Large intestine (tissue), 3 donors: Measurements from ENCODE around the gene UBALD1. TPM values are rescaled to one million over a fixed set of nuclear protein-coding genes. Genes with fewer than 3 reads are reported as not detected.
A peak's percentile ranks its signal among the peaks of the same experiment; 100 is the strongest.

Source experiments
- DNase-seq, 2 donors: peaks; one replicate each; pipeline versions ENCODE4 v3.0.0 to v3.0.0-alpha.2; 2013
- H3K27ac ChIP-seq: one replicate; pipeline ENCODE4 v1.5.1; 2013; ENCODE audit warnings: low read length
- H3K27me3 ChIP-seq: 2 replicates; pipeline ENCODE4 v1.6.1; 2013; ENCODE audit warnings: low read length; ENCODE audit not compliant: control insufficient read depth, insufficient read depth
- H3K36me3 ChIP-seq: 2 replicates; pipeline ENCODE4 v1.6.1; 2013; ENCODE audit warnings: low read length; ENCODE audit not compliant: control insufficient read depth, insufficient read depth
- H3K4me1 ChIP-seq: one replicate; pipeline ENCODE4 v1.6.1; 2013; ENCODE audit warnings: low read length; ENCODE audit not compliant: control insufficient read depth, insufficient read depth
- H3K4me3 ChIP-seq: one replicate; pipeline ENCODE4 v1.5.1; 2013; ENCODE audit warnings: low read length
- H3K9me3 ChIP-seq: one replicate; pipeline ENCODE4 v1.6.1; 2013; ENCODE audit warnings: mild to moderate bottlenecking, low read depth, low read length, moderate library complexity; ENCODE audit not compliant: control insufficient read depth
- WGBS: methylation state at CpG from one replicate; pipeline ENCODE4 v1.1.5; 2013; ENCODE audit warnings: low lambda C conversion rate; ENCODE audit not compliant: insufficient coverage; 5-methylcytosine and 5-hydroxymethylcytosine counted together
- polyA plus RNA-seq: library from polyadenylated mRNA; unstranded; fragments of 120-200 nt; gene quantifications from one replicate; pipeline ENCODE4 v1.2.1, GENCODE V29; 2013

The UBALD1 gene
- polyA plus RNA-seq, 1 donor = 28.4 TPM

DNA sequence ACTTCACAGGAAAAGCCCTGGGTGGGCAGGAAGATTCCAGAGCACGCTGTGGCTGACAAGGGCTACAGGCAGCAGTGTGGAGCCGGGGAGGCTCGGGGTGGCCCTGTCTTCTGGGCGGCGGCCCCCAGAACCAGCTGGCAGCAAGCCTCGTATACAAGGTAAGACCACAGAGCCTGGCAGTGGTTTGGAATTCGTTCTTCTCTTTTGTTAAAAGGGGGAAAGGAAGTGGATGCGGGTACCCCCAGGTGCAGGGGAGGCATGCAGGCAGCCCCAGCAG lies 6.0 kb downstream of the UBALD1 start:
- Histone ChIP-seq H3K27me3 (no peaks in the 10 kb centered on the region), H3K27ac (no peak overlapping the region), H3K4me1 (peaks cover 25% of the 10 kb centered on the region), H3K36me3 (peaks cover 27% of the 10 kb centered on the region), H3K9me3 (peaks cover 3% of the 10 kb centered on the region), H3K4me3 (no peak overlapping the region)
- no peak for DNase-seq
- no CpG with 5 or more reads among the region's 8 CpGs for WGBS

- no CpG with 5 or more reads among the region's 22 CpGs for WGBS
- peaks cover 24% of the 10 kb centered on the region for H3K4me1 ChIP-seq
Measured at GRCh38 chr16:4607841-4608703, 6.6 kb downstream of the UBALD1 start.

DNA sequence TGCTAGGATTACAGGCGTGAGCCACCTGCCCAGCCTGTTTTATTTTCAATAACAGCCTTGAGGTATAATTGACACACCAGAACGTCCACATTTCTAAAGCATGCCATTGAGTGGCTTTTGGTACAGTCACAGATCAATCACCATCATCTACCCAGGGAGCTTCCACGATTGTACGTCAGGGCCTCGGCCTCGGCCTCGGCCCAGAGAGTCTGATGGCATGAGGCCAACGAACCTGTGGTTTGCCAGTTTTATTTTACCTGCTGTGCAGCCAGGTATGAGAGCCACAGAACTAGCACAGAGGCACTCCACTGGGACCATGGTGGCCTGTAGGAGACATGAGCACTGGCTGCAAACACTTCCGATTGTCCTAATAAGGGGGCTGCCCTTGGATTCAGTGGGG lies 8.3 kb downstream of the UBALD1 start:
- no CpG with 5 or more reads among the region's 9 CpGs for WGBS

More at GRCh38 chr16:4607841-4608703, 6.6 kb downstream of the UBALD1 start:
- Histone ChIP-seq H3K9me3 (peaks cover 3% of the 10 kb centered on the region), H3K36me3 (peaks cover 27% of the 10 kb centered on the region), H3K27ac (no peak overlapping the region), H3K4me3 (no peak overlapping the region), H3K27me3 (no peaks in the 10 kb centered on the region)
- DNase-seq = no peak

DNA sequence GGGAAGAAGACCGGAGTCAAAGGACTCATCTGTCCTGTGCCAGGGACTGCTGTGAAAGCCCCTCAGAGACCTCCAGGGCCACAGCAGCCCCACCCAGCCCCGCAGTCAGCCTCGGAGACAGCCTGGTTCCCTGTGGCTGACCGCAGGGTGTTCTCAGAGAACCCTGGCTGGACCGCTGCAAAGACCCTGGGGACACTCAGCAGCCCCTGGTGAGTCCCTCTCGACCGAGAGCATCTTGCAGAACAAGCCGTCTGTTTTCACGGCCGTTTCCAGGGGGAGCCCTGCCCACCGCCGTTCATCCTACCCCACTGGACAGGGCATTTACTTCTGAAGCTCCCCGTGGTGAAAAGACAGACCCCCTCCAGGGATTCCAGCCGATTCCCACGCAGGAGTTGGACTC lies 10.3 kb downstream of the UBALD1 start:
- Histone ChIP-seq H3K9me3 (no peaks in the 10 kb centered on the region), H3K27me3 (no peaks in the 10 kb centered on the region), H3K27ac (no peak overlapping the region), H3K36me3 (peaks cover 20% of the 10 kb centered on the region), H3K4me1 (no peaks in the 10 kb centered on the region), H3K4me3 (no peak overlapping the region)
- DNase-seq = no peak
- WGBS = no CpG with 5 or more reads among the region's 15 CpGs

More for the DNA sequence above, 8.3 kb downstream of the UBALD1 start:
- Histone ChIP-seq H3K36me3 (peaks cover 27% of the 10 kb centered on the region), H3K27ac (no peak overlapping the region), H3K27me3 (no peaks in the 10 kb centered on the region), H3K4me1 (peaks cover 9% of the 10 kb centered on the region), H3K9me3 (no peaks in the 10 kb centered on the region), H3K4me3 (no peak overlapping the region)
- no peak for DNase-seq

DNA sequence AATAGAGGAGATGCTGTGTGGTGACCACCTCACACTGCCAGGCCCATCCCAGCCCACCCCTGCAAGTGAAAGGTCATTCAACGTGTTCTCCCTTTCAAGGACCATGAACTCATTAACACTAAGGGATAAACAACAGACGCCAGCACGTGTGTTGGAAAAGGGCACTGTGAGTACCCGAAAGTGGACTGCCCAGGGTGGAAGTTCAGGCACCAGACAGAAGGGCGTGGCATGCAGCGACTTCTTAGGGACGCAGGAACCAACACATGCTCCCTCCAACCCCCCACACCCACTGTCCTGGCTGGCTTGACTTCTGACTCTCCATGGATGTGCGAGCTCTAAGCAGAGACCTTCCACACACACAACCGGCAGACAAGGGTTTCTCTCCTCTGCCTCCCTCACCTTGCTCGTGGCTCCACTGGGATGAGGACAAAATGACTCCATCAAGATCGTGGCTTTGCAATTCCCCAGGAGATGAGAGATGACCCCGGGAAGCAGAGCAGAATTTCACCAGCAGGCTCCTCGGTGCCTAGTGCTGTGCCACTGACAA lies 11.0 kb downstream of the UBALD1 start:
- Histone ChIP-seq H3K4me1 (no peaks in the 10 kb centered on the region), H3K9me3 (no peaks in the 10 kb centered on the region), H3K4me3 (no peak overlapping the region), H3K27me3 (no peaks in the 10 kb centered on the region), H3K36me3 (peaks cover 15% of the 10 kb centered on the region), H3K27ac (no peak overlapping the region)
- peak in 1 of 2 donors; percentile 68 for DNase-seq
- no CpG with 5 or more reads among the region's 13 CpGs for WGBS

DNA sequence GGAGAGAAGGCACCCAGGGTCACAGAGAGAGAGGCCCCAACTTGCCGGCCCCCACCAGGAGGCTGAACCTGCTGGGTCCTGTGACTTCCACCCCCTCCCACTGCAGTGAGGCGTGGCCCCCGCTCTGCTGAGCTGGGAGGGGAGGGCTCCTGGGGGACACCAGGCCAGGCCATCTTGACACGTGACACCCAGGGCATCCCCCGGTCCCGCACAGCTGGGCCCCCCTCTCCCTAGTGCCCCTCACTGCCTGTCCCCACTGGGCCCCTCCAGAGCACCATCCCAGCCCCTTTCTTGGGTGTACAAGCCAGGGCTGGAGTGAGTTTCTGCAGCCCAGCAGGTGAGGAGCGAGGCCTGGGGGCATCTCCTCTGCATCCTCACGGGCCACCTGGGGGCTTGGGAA lies 12.4 kb downstream of the UBALD1 start:
- Histone ChIP-seq H3K4me3 (no peak overlapping the region), H3K36me3 (peaks cover 2% of the 10 kb centered on the region), H3K9me3 (no peaks in the 10 kb centered on the region), H3K4me1 (no peaks in the 10 kb centered on the region), H3K27me3 (no peaks in the 10 kb centered on the region), H3K27ac (no peak overlapping the region)
- no CpG with 5 or more reads among the region's 8 CpGs for WGBS
- DNase-seq = no peak

- H3K4me1 ChIP-seq = no peaks in the 10 kb centered on the region
- H3K36me3 ChIP-seq = no peaks in the 10 kb centered on the region
- no peak overlapping the region for H3K4me3 ChIP-seq
- WGBS = no CpG with 5 or more reads among the region's 6 CpGs
- H3K27me3 ChIP-seq = no peaks in the 10 kb centered on the region
- H3K27ac ChIP-seq = no peak overlapping the region
- no peaks in the 10 kb centered on the region for H3K9me3 ChIP-seq
- no peak for DNase-seq
Measured at GRCh38 chr16:4601864-4602186, 12.9 kb downstream of the UBALD1 start.

- 48% methylated on average over 4 of the region's 18 CpGs for WGBS
- DNase-seq = no peak
- H3K36me3 ChIP-seq = no peaks in the 10 kb centered on the region
Measured at GRCh38 chr16:4601036-4601863, 13.4 kb downstream of the UBALD1 start.

GRCh38 chr16:4599545-4599944 lies 15.1 kb downstream of the UBALD1 start:
- no CpG with 5 or more reads among the region's 8 CpGs for WGBS
- H3K27me3 ChIP-seq = no peaks in the 10 kb centered on the region

More at GRCh38 chr16:4601036-4601863, 13.4 kb downstream of the UBALD1 start:
- Histone ChIP-seq H3K9me3 (no peaks in the 10 kb centered on the region), H3K27ac (no peak overlapping the region), H3K4me1 (no peaks in the 10 kb centered on the region), H3K27me3 (no peaks in the 10 kb centered on the region), H3K4me3 (no peak overlapping the region)

DNA sequence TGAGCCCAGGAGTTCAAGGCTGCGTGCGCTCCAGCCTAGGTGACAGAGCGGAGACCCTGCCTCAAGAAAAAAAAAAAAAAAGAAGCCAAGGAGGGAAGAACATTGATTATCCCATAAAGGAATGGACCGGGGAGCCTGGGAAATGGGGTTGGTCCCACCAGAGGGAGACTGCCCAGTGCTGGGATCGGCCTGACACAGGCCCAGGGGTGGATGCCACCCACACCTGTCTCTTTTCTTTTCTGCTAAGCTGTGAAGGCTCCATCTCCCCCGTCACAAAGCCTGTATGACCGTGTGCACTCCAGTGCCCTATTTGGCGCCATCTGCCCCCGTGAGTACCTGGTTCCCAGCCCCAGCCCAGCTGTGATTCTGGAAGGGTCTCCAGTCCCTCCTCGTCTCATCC lies 15.7 kb downstream of the UBALD1 start:
- no peaks in the 10 kb centered on the region for H3K9me3 ChIP-seq
- no CpG with 5 or more reads among the region's 10 CpGs for WGBS

More at GRCh38 chr16:4599545-4599944, 15.1 kb downstream of the UBALD1 start:
- DNase-seq = no peak
- Histone ChIP-seq H3K36me3 (no peaks in the 10 kb centered on the region), H3K4me1 (no peaks in the 10 kb centered on the region), H3K27ac (no peak overlapping the region), H3K4me3 (no peak overlapping the region), H3K9me3 (no peaks in the 10 kb centered on the region)

More for the DNA sequence above, 15.7 kb downstream of the UBALD1 start:
- Histone ChIP-seq H3K4me3 (no peak overlapping the region), H3K4me1 (no peaks in the 10 kb centered on the region), H3K36me3 (no peaks in the 10 kb centered on the region), H3K27ac (no peak overlapping the region), H3K27me3 (no peaks in the 10 kb centered on the region)
- DNase-seq = no peak
